GM12892 (cell line): ENCODE measurements around the gene UGGT2.
"Not testable (repeated sequence)": the region's sequence is repeated elsewhere in the genome, so short reads cannot be mapped to it uniquely, and the experiment has no call there.

ENCODE experiments used
- DNase-seq: peaks from one replicate; pipeline ENCODE4 v3.0.0; 2011; ENCODE audit not compliant: insufficient read length
- FAIRE-seq: peaks from 2 replicates; lab custom pipeline; 2011; peaks lifted over from hg19 to GRCh38; lab: Jason Lieb, UNC
- POLR2A ChIP-seq: IDR thresholded peaks from 2 replicates; pipeline ENCODE4 v1.6.1; 2011; ENCODE audit warnings: low read depth, low read length, control low read depth
- POLR2AphosphoS5 ChIP-seq: IDR thresholded peaks from 2 replicates; pipeline ENCODE4 v1.6.1; 2011; ENCODE audit warnings: low read depth, low read length, control low read depth
- TAF1 ChIP-seq: IDR thresholded peaks from 2 replicates; pipeline ENCODE4 v1.6.1; 2011; ENCODE audit warnings: low read depth, mild to moderate bottlenecking, control low read depth, low read length, borderline replicate concordance

The UGGT2 gene

DNA sequence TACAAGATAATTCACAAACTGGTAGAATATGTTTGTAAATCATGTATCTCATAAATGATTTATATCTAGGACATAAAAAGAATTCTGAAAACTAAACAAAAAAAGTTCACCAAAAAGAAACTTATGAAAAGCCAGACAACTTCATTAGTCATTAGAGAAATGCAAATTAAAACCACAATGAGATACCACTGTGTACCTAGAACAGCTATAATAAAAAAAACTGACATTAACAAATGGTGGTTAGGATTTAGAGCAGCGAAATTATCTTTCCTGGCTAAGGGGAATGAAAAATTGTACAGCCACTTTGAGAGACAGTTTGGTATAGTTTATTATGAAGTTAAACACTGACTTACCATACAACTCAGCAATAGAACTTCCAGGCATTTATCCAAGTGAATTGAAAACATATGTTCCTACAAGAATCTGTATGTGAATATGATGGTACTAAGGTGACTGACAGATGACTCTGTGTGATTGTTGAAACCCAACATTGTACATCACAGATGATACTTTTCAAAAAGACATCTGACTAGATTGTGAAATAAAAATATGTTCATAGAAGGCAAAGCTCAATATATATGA lies 41.8 kb downstream of the UGGT2 start:
- FAIRE-seq: no peak
- DNase-seq: no peak

DNA sequence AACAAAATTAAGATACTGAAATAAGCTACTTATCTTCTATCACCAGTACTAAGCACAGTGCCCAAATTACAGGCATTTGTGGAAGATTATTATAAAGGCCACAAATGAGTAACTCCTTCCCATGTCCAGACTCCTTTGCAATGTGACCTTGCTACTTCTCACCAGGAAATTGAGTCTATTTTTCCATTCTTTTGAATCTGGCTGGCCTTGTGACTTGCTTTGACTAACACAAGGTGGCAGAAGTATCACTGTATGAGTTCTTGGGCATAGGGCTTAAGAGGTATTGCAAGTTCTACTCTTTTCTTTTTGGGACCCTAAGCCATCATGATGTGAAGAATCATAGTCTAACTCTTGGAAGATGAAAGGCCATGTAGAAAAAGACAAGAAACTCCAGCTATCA lies 49.9 kb downstream of the UGGT2 start:
- FAIRE-seq (no peak), DNase-seq (no peak)
- TF ChIP-seq POLR2AphosphoS5 (no peak), POLR2A (no peak), TAF1 (no peak)

More for the DNA sequence above, 41.8 kb downstream of the UGGT2 start:
- no peak for TF ChIP-seq TAF1
- TF ChIP-seq POLR2AphosphoS5: no peak
- TF ChIP-seq POLR2A: no peak

DNA sequence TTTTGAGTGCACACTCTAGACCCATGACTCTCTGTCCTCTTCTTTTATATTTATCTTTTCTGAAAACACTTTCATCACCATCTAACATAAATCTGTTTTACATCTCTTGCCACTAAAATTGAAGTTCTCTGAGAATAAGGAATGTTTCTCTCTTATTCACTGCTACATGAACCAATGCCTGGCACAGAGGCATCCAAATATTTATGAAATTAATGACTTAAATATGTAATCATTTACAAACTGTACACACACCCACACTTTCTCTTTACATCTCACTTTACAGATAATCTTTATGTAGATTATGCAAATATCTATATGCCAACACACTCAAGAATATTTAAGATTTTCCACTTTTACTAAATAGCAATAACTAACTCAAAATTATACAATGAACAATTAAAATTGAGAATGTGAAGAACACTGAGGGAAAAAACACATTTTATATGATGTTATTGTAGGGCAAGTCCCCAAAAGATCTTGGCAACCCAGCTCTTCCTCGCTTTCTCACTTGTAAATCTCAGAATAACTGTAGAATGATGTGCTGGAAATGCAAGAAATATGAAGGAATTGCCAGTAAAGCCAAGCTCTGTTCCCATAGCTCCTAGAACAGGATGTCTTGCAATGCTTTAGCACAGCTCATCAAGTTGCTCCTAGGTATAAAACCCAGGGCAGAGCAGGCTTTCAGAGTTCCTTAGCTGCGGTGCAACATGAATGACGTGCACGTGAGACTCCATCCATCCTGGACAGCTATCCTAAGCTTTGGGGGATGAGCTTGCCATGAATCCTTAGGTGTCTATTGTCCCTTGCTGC lies 50.7 kb downstream of the UGGT2 start:
- FAIRE-seq: no peak
- TF ChIP-seq POLR2AphosphoS5: no peak
- no peak for TF ChIP-seq POLR2A
- no peak for TF ChIP-seq TAF1
- no peak for DNase-seq

DNA sequence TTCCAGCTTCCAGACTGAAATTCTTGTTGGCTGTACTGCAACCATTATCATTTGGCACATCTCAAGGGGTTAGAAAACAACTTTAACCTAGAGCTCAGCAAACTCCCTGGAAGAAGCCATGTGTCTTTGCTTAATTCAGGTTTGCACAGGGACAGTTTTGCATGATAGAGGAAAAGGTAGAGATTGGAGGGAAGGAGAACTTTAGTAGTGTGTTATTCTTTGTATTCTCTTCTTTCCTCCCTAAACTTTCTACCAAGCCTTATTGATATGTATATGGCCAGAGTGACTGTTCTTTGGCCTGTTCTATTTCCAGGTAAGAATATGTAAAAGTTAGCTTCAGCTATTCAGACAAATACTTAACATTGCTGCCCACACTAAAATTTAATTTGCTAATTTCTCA lies 53.1 kb downstream of the UGGT2 start:
- TF ChIP-seq POLR2A (no peak), TAF1 (no peak), POLR2AphosphoS5 (no peak)
- FAIRE-seq (no peak), DNase-seq (no peak)

DNA sequence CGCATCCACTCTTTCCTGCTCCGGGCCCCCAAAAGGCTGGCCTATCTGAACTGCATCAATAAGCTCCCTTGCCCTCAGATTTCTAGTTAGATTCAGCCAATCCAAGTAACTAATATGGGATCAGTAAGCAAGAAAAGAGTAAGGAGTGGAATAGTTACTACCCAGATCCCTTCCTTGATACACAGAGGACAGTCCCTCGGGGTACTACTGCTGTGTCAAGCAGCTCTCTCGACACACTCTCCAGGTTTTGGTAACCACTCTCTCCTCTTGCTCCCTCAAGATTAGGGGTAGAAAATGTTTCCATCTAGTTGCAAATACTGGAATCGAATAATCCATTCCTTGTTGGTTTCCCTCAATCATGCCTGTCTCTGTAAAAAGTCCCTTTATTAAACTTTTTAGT lies 65.4 kb downstream of the UGGT2 start:
- no peak for FAIRE-seq
- DNase-seq: no peak
- TF ChIP-seq TAF1 (no peak), POLR2A (no peak), POLR2AphosphoS5 (no peak)

DNA sequence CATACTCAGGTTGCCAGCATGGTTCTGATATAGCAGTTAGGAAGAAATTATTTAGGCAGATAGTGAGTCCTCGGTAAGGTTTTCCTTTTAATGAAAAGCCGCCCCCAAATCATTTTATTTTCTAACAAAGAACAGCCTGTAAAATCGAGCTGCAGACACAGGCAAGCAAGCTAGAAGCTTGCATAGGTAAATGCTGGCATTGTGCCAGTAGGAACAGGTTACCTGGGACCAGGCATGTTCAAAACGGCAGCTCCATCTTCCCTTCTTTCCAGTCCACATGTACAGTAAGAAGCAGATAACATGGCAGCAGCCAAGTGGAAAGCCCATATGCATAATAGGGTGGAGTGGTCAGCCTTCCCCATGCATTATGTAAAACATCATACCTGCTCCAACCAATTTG lies 71.1 kb downstream of the UGGT2 start:
- DNase-seq: no peak
- no peak for FAIRE-seq

DNA sequence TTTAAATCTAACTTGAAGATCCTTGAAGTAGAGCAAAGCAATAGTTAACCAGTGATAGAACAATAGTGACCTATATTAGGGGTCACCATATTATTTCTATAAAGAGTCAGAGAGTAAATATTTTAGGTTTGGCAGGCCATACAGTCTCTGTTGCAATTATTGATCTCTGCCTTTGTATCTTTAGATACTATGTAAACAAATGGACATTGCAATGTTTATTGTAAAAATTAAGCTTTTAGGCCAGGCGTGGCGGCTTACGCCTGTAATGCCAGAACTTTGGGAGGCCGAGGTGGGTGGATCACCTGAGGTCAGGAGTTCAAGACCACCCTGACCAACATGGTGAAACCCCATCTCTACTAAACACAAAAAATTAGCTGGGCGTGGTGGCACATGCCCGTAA lies 80.5 kb downstream of the UGGT2 start:
- DNase-seq, FAIRE-seq: not testable (repeated sequence)

More for the DNA sequence above, 71.1 kb downstream of the UGGT2 start:
- TF ChIP-seq POLR2AphosphoS5 (no peak), TAF1 (no peak), POLR2A (no peak)

DNA sequence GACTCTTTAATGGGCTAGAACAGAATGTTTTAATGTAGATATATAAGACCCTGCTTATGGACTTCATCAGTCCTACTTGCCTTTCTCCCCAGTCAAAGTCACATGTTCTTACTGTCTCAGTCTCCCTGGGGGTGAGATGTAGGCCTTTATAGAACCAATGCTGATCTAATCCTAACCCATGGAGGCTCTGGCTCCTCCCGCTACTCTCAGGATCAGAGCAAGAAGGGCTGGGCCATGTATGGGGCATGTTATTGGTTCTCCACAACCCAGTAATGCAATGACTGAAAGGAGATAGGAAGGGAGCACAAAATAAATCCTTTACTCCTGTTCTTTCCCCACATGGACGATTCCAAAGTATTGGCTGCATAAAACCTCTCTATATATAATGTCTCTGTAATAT lies 82.3 kb downstream of the UGGT2 start:
- TF ChIP-seq TAF1 (no peak), POLR2AphosphoS5 (no peak), POLR2A (no peak)
- FAIRE-seq (no peak), DNase-seq (no peak)

DNA sequence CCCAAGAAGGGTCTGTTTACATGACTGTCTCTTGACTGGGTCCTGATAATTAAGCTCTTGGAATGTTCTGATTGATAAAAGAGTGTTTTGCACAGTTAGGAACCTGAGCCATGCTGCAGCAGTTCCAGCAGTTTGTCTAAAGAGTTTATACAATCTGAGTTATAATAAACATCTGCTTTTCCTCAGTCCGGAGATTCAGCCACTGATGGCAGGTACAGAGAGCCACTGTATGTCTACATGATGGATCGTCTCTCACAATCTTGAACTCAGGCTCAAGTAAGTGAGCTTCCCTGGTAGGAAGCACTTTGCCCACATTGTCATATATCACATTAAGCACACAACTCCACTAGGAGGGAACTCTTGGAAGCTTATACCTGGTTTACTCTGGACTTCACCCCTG lies 84.3 kb downstream of the UGGT2 start:
- no peak for DNase-seq
- no peak for FAIRE-seq
- TF ChIP-seq TAF1 (no peak), POLR2AphosphoS5 (no peak)

DNA sequence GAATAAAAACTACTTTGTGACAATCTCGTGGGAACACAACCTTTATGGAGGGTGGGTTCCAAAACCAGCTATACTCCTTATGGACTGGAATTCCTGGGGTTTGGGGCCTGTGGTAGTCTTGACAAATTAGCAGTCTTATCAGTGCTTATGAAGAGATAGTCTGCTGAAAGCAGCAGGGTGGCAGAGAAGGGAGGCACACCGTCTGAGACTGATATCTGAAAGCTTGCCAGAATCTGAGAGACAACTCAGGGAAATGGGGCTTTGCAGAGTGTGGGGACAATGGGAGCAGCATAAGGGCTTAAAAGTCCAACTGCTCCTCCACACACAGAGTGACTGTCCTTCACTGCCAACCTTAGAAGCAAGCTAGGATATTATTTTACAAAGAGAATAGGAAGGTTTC lies 95.9 kb downstream of the UGGT2 start:
- TF ChIP-seq TAF1 (no peak), POLR2A (no peak), POLR2AphosphoS5 (no peak)
- DNase-seq (no peak), FAIRE-seq (no peak)

DNA sequence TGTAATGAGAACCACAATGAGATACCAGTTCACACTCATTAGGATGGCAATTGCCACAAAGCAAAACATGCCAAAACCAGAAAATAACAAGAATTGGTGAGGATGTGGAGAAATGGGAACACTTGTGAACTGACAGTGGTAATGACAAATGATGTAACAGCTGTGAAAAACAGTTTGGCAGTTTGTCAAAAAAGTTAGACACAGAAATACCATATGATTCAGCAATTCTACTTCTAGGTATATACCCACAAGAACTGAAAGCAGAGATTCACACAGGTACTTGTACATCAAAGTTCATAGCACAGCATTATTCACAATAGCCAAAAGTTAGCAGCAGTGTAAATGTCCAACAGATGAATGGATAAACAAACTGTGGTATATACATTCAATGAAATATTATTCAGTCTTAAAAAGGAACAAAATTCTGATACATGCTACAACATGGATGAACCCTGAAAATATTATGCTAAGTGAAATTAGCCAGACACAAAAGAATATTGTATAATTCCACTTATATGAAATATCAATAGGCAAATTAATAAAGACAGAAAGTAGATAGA lies 96.5 kb downstream of the UGGT2 start:
- DNase-seq (no peak), FAIRE-seq (no peak)

DNA sequence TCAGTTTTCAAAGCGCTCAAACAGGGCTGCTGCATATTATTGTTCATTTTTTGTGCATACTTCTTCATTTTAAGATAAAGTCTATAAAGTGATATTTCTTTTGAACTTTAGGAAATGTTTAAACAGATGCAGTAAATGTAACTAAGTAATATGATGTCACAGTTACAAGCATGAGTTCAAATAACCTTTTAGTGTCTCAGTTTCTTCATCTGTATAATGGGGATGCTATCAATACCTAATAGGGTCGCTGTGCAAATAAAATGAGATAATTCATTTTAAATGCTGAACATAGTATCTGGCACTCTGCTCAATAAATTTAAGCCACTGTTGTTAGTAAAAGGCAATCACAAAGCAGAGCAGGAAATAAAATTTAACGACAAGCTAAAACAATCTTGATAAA lies 97.5 kb downstream of the UGGT2 start:
- no peak for TF ChIP-seq TAF1
- no peak for TF ChIP-seq POLR2A
- TF ChIP-seq POLR2AphosphoS5: no peak
- FAIRE-seq: no peak
- no peak for DNase-seq

More for the DNA sequence above, 96.5 kb downstream of the UGGT2 start:
- TF ChIP-seq POLR2AphosphoS5 (no peak), TAF1 (no peak), POLR2A (no peak)
